BE2C (cell line): ENCODE data around the gene ELL3. TPM values are rescaled to one million over a fixed set of nuclear protein-coding genes. Genes with fewer than 3 reads are reported as not detected.
A peak's percentile ranks its signal among the peaks of the same experiment; 100 is the strongest.
"Not testable (repeated sequence)": the region's sequence is repeated elsewhere in the genome, so short reads cannot be mapped to it uniquely, and the experiment has no call there.

Experiments
- DNase-seq: peaks from one replicate; pipeline ENCODE4 v3.0.0-alpha.2; 2020
- H3K27me3 ChIP-seq: fragments of 250-450 bp; sonication (Bioruptor Pico); 2 replicates; pipeline ENCODE4 v1.5.1; 2020; ENCODE audit warnings: mild to moderate bottlenecking
- H3K36me3 ChIP-seq: fragments of 250-450 bp; sonication (Bioruptor Pico); 2 replicates; pipeline ENCODE4 v1.5.1; 2020; ENCODE audit warnings: mild to moderate bottlenecking
- H3K4me1 ChIP-seq: fragments of 250-450 bp; sonication (Bioruptor Pico); 2 replicates; pipeline ENCODE4 v1.5.1; 2020
- H3K4me3 ChIP-seq: 2 replicates; pipeline ENCODE4 v1.5.1; 2011; ENCODE audit warnings: low read depth, low read length
- H3K9me3 ChIP-seq: fragments of 250-450 bp; sonication (Bioruptor Pico); 2 replicates; pipeline ENCODE4 v1.5.1; 2020
- polyA plus RNA-seq: library from polyadenylated mRNA; unstranded; fragments of >200 nt; gene quantifications from one replicate; pipeline ENCODE4 v1.2.1, GENCODE V29; 2012; ENCODE audit warnings: low read depth, missing spikeins; ENCODE audit not compliant: insufficient read length, insufficient read depth
- TF ChIP-seq, protein P1 (sequence below): IDR thresholded peaks from 2 replicates; pipeline ENCODE4 v1.5.1; 2012; ENCODE audit warnings: mild to moderate bottlenecking, low read depth, low read length

The ELL3 gene, protein sequence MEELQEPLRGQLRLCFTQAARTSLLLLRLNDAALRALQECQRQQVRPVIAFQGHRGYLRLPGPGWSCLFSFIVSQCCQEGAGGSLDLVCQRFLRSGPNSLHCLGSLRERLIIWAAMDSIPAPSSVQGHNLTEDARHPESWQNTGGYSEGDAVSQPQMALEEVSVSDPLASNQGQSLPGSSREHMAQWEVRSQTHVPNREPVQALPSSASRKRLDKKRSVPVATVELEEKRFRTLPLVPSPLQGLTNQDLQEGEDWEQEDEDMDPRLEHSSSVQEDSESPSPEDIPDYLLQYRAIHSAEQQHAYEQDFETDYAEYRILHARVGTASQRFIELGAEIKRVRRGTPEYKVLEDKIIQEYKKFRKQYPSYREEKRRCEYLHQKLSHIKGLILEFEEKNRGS
- polyA plus RNA-seq: 1.4 TPM

GRCh38 chr15:43776718-43777266 lies at the start of gene ELL3:
ELL3 (minus strand) TSS chr15:43776966; CDS start chr15:43776901, 65 bp downstream.
- H3K4me3 ChIP-seq: peak within 1 kb of the TSS; percentile 72
- DNase-seq: peak; percentile 66
- H3K9me3 ChIP-seq: no peaks in the 10 kb centered on the region
- TF ChIP-seq, protein P1, sequence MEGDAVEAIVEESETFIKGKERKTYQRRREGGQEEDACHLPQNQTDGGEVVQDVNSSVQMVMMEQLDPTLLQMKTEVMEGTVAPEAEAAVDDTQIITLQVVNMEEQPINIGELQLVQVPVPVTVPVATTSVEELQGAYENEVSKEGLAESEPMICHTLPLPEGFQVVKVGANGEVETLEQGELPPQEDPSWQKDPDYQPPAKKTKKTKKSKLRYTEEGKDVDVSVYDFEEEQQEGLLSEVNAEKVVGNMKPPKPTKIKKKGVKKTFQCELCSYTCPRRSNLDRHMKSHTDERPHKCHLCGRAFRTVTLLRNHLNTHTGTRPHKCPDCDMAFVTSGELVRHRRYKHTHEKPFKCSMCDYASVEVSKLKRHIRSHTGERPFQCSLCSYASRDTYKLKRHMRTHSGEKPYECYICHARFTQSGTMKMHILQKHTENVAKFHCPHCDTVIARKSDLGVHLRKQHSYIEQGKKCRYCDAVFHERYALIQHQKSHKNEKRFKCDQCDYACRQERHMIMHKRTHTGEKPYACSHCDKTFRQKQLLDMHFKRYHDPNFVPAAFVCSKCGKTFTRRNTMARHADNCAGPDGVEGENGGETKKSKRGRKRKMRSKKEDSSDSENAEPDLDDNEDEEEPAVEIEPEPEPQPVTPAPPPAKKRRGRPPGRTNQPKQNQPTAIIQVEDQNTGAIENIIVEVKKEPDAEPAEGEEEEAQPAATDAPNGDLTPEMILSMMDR: no peak
- H3K36me3 ChIP-seq: peaks cover 18% of the 10 kb centered on the region
- no peaks in the 10 kb centered on the region for H3K27me3 ChIP-seq
- 0 out of 2 replicates have a peak, but pooled peaks cover 3% of the 10 kb centered on the region for H3K4me1 ChIP-seq

GRCh38 chr15:43826029-43826507 lies 49.3 kb upstream of the ELL3 start:
- no peaks in the 10 kb centered on the region; the same call in 1 of the 2 replicates for H3K4me1 ChIP-seq

DNA sequence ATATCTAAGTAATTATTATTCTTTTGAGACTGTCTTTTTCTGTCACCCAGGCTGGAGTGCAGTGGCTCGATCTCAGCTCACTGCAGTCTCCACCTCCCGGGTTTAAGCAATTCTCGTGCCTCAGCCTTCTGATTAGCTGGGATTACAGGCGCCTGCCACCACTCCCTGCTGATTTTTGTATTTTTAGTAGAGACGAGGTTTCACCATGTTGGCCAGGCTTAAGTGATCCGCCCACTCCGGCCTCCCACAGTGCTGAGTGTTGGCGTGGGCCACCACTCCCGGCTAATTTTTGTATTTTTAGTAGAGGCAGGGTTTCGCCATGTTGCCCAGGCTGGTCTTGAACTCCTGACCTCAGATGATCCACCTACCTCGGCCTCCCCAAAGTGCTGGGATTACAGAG lies 48.5 kb upstream of the ELL3 start:
- not testable (repeated sequence) for H3K36me3 ChIP-seq, DNase-seq, H3K27me3 ChIP-seq, H3K4me1 ChIP-seq, H3K9me3 ChIP-seq, H3K4me3 ChIP-seq

More at GRCh38 chr15:43826029-43826507, 49.3 kb upstream of the ELL3 start:
- DNase-seq: no peak
- Histone ChIP-seq H3K9me3 (no peaks in the 10 kb centered on the region), H3K4me3 (peak overlapping the region; percentile 77), H3K27me3 (no peaks in the 10 kb centered on the region), H3K36me3 (no peaks in the 10 kb centered on the region)
- TF ChIP-seq, protein P1: no peak

DNA sequence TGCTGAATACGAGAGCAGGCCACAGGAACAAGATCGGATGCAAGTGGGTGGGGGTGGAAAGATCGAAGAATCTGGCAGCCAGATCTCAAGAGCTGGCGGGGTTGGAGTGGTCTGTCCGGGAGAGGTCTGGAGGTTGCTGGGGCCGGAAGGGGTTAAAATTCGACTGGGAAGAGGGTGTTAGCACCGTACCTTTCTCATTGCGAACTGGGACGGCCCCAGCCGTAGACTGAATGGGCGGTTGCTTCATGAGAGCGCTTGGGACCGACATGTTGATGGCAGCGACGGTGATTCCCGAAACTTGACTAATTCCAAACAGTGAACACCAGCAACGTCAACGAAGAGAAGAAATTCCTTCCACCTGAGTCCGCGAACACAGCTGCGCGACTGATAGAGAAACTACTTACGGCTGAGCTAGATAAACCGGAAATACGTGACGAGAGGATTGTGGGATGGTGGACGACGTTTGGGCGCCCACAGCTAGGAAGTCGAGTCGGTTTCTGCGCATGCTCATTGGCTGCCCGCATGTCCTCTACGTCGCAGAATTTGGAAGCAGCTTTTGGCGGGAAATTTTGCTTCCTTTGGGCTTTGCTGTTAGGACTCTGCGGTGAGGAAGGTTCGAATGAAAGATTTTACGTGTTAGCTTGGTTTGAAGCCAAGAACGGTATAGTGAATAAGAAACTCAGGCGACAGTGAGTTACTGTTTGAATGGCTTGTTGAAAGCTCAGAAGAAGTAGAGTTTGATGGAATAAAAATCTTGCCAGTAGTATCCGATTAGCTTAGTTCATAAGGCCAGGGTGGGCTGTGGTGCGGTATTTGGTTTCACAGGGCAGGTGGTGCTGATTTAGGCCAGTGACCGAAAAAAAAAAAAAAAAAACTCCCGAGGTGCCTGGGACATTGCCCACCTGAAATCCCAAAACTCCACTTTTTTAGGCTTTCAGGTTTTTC lies 47.8 kb upstream of the ELL3 start, which contains the start of gene MFAP1:
TSS of gene MFAP1 (minus strand) at position 389 of the 945 bp plus-strand sequence. CDS start at position 268, 121 bp downstream.
- peak within 1 kb of the TSS; percentile 89 for H3K4me3 ChIP-seq
- no peaks in the 10 kb centered on the region for H3K9me3 ChIP-seq
- no peaks in the 10 kb centered on the region; the same call in 1 of the 2 replicates for H3K4me1 ChIP-seq
- H3K36me3 ChIP-seq: peaks cover 5% of the 10 kb centered on the region; the same call in 1 of the 2 replicates
- TF ChIP-seq, protein P1: no peak
- DNase-seq: peak; percentile 92
- H3K27me3 ChIP-seq: no peaks in the 10 kb centered on the region

- Histone ChIP-seq H3K4me1 (no peaks in the 10 kb centered on the region), H3K27me3 (no peaks in the 10 kb centered on the region), H3K4me3 (no peak overlapping the region), H3K36me3 (peaks cover 10% of the 10 kb centered on the region), H3K9me3 (no peaks in the 10 kb centered on the region)
- TF ChIP-seq, protein P1: no peak
- DNase-seq: no peak
Observed at GRCh38 chr15:43821505-43821904, 44.7 kb upstream of the ELL3 start.

DNA sequence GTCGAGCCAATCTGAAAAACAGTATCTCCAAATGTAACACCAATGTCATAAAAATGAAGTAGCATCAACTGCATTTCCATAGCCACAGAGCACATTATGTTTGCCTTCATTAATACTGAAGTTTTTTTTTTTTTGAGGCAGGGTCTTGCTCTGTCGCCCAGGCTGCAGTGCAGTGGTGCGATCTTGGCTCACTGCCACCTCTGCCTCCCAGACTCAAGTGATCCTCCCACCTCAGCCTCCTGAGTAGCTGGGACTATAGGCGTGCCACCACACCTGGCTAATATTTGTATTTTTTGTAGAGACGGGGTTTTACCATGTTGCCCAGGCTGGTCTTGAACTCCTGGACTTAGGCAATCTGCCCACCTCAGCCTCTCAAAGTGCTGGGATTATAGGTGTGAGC lies 38.3 kb upstream of the ELL3 start:
- not testable (repeated sequence) for H3K27me3 ChIP-seq, H3K4me3 ChIP-seq, H3K9me3 ChIP-seq, H3K4me1 ChIP-seq, DNase-seq
- peaks cover 60% of the 10 kb centered on the region for H3K36me3 ChIP-seq
